ENCODE results near the gene AP2M1. TPM values are rescaled to one million over a fixed set of nuclear protein-coding genes. Genes with fewer than 3 reads are reported as not detected.

Gene AP2M1
- total and polyA plus RNA-seq, 2 of the 8 experiments (the other 6 are each of a cell fraction or from before 2014, with no cell fraction given), result 403 to 454 TPM

DNA sequence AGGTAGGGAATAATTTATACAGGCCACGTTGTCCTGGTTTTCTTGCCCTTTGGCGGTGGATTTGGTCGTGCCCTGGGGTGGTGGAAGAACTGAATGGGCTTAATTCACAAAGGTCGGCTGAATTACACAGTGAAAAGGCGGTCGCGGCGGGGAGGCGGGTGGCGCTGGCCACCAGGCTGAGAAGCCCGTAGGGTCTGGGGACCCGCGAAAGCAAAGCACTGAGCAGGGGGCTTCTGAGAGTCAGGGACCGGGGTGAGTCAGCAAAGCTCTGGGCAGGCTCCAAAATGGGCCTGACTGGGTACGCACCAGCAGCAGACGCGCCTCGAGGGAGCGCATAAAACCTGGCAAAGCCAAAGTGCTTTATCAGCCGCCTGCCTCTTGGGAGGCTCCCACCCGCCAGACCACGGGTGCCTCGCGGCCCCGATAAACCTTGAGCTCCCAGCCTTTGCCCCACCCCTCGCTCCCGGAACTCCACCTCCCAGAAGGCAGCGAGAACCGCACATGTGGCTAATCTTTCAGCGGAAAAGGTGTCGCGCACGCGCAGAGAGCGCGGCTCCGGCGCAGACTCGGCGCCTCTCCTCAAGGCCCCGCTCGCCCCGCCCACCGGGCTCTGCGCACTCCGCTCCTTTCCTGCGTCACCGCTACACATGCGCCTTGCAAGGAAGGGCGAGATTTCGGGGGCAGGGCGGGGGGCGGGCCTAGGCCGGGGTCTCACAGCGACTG, 11.0 kb downstream of the AP2M1 start:
- WGBS, 2 experiments (ENCODE audit: extremely low coverage in 1 of 2, insufficient coverage in 1 of 2, insufficient read length in 1 of 2, insufficient replicate concordance in 2 of 2, low coverage in 1 of 2, low lambda C conversion rate in 2 of 2, missing lambda C conversion rate in 1 of 2), result 3% methylated on average over 34 of the region's 55 CpGs; no CpG with 5 or more reads in 1 of the 2 experiments
- Histone ChIP-seq H3K14ac (ENCODE audit: insufficient read length) (no peak overlapping the region), H3K4ac (replicated peaks; ENCODE audit: insufficient read length, low read depth, low read length) (peak overlapping the region; percentile 74), H3K79me1 (ENCODE audit: low read depth, low read length) (peaks cover 10% of the 10 kb centered on the region), H2AFZ (ENCODE audit: low read length) (0 out of 2 replicates have a peak overlapping the region, but pooled peaks have one; percentile 30), H4K91ac (replicated peaks; ENCODE audit: insufficient read length, low read length) (no peak overlapping the region), H2AK5ac (ENCODE audit: low read depth, low read length) (no peak overlapping the region), H2BK120ac (replicated peaks; ENCODE audit: low read depth, low read length) (peak overlapping the region; percentile 38), H4K5ac (ENCODE audit: insufficient read length, low read depth, low read length) (peak overlapping the region; percentile 66), H3K9me3 (ENCODE audit: insufficient read depth in 2 of 2, low read depth in 1 of 2, low read length in 1 of 2) (no peaks in the 10 kb centered on the region), H3K36me3 (ENCODE audit: control insufficient read depth in 2 of 4, insufficient read depth in 4 of 4, low read length in 3 of 4) (peaks cover 36 to 68% (median 42%) of the 10 kb centered on the region in 4 experiments), H3K18ac (ENCODE audit: extremely low read depth, low read length) (peak overlapping the region; percentile 79; the same call in 1 of the 2 replicates), H4K8ac (ENCODE audit: extremely low read depth, insufficient read depth, low read length) (peak overlapping the region; percentile 90; the same call in 1 of the 2 replicates), H3K9ac (replicated peaks in 1 of 4; ENCODE audit: extremely low read depth in 1 of 4, low read depth in 3 of 4, low read length in 3 of 4) (peak overlapping the region; percentile 70 to 83 (median 78)), H2BK12ac (ENCODE audit: low read depth, low read length) (no peak overlapping the region), H3K27me3 (replicated peaks in 1 of 4; ENCODE audit: control insufficient read depth in 3 of 4, extremely low read depth in 1 of 4, insufficient read depth in 3 of 4, low read length in 3 of 4) (no peaks in the 10 kb centered on the region; a peak in 1 of 7 replicates), H3K4me3 (ENCODE audit: extremely low read depth in 1 of 4, insufficient read depth in 2 of 4, low read depth in 3 of 4, low read length in 4 of 4) (peak overlapping the region; percentile 86 to 96 (median 94)), H3K56ac (replicated peaks; ENCODE audit: insufficient read length, low read depth, low read length) (peak overlapping the region; percentile 5), H2BK15ac (ENCODE audit: low read length) (no peak overlapping the region; the same call in 1 of the 2 replicates), H2BK5ac (ENCODE audit: low read depth, low read length) (peak overlapping the region; percentile 83), H3K4me1 (replicated peaks in 1 of 4; ENCODE audit: control insufficient read depth in 3 of 4, insufficient read depth in 4 of 4, low read length in 3 of 4) (peaks cover 0 to 8% (median 5%) of the 10 kb centered on the region in 4 experiments; a peak in 6 of 7 replicates), H3K79me2 (ENCODE audit: control insufficient read depth in 1 of 2, insufficient read depth in 2 of 2, low read length in 2 of 2) (peaks cover 6 to 27% of the 10 kb centered on the region in 2 experiments; a peak in 3 of 4 replicates), H3K4me2 (ENCODE audit: insufficient read depth in 1 of 2, low read depth in 2 of 2, low read length in 2 of 2) (peak overlapping the region; percentile 97), H2BK20ac (ENCODE audit: low read length) (no peak overlapping the region), H3K23ac (ENCODE audit: insufficient read length) (no peak overlapping the region), H3K27ac (ENCODE audit: low read depth, low read length) (peak overlapping the region; percentile 92), H3K23me2 (ENCODE audit: low read depth, low read length) (peaks cover 15% of the 10 kb centered on the region), H4K20me1 (replicated peaks in 1 of 2; ENCODE audit: control insufficient read depth in 1 of 2, insufficient read depth in 2 of 2, low read length in 2 of 2) (peaks cover 0 to 11% of the 10 kb centered on the region in 2 experiments)
- ChIA-PET POLR2A (ENCODE audit: partially characterized antibody) (interaction anchor here (0.7 to 2.4 kb wide), 14 partner anchors 9 to 287 kb away, joined by 3 to 18 read pairs (median 4); partner anchors contain the start of genes AP2M1, CAMK2N2, EIF2B5 and VWA5B2), CTCF (ENCODE audit: partially characterized antibody) (interaction anchor here (1.4 to 3.5 kb wide), 7 partner anchors 8 to 99 kb away, joined by 4 to 16 read pairs (median 7); no protein-coding TSS in a partner anchor)
- FAIRE-seq, result no peak
- peak; percentile 98 to 99 for DNase-seq (ENCODE audit: low read depth in 1 of 2, low spot score in 2 of 2)
- TF ChIP-seq, protein P1, sequence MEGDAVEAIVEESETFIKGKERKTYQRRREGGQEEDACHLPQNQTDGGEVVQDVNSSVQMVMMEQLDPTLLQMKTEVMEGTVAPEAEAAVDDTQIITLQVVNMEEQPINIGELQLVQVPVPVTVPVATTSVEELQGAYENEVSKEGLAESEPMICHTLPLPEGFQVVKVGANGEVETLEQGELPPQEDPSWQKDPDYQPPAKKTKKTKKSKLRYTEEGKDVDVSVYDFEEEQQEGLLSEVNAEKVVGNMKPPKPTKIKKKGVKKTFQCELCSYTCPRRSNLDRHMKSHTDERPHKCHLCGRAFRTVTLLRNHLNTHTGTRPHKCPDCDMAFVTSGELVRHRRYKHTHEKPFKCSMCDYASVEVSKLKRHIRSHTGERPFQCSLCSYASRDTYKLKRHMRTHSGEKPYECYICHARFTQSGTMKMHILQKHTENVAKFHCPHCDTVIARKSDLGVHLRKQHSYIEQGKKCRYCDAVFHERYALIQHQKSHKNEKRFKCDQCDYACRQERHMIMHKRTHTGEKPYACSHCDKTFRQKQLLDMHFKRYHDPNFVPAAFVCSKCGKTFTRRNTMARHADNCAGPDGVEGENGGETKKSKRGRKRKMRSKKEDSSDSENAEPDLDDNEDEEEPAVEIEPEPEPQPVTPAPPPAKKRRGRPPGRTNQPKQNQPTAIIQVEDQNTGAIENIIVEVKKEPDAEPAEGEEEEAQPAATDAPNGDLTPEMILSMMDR (IDR thresholded peaks at IDR 0.05; ENCODE audit: control extremely low read depth in 1 of 3, insufficient read depth in 1 of 3, low read depth in 1 of 3, low read length in 3 of 3), result no peak
- TF ChIP-seq EZH2 (IDR thresholded peaks at IDR 0.05; ENCODE audit: low read depth, low read length, severe bottlenecking) (no peak), SIX5 (IDR thresholded peaks at IDR 0.05; ENCODE audit: low read depth, low read length) (peak; percentile 54; the same call in 1 of the 2 replicates), FOSL1 (IDR thresholded peaks at IDR 0.05; ENCODE audit: insufficient read depth, low read depth, low read length) (no peak), MAX (IDR thresholded peaks at IDR 0.05) (peak; percentile 76), E2F6 (IDR thresholded peaks at IDR 0.05) (0 out of 2 replicates have a peak, but pooled peaks have one; percentile 73), TCF12 (IDR thresholded peaks at IDR 0.05; ENCODE audit: low read depth, low read length) (no peak)
